HG03565 (cell line): Measurements from ENCODE around the gene USF2.
A peak's percentile ranks its signal among the peaks of the same experiment; 100 is the strongest.

Experiments
- ATAC-seq: cut with Tn5 transposase; IDR thresholded peaks from one replicate; pipeline ENCODE4 v1.9.1; 2021; ENCODE audit warnings: mild to moderate bottlenecking, moderate library complexity; ENCODE audit not compliant: unreplicated experiment

Gene USF2

DNA sequence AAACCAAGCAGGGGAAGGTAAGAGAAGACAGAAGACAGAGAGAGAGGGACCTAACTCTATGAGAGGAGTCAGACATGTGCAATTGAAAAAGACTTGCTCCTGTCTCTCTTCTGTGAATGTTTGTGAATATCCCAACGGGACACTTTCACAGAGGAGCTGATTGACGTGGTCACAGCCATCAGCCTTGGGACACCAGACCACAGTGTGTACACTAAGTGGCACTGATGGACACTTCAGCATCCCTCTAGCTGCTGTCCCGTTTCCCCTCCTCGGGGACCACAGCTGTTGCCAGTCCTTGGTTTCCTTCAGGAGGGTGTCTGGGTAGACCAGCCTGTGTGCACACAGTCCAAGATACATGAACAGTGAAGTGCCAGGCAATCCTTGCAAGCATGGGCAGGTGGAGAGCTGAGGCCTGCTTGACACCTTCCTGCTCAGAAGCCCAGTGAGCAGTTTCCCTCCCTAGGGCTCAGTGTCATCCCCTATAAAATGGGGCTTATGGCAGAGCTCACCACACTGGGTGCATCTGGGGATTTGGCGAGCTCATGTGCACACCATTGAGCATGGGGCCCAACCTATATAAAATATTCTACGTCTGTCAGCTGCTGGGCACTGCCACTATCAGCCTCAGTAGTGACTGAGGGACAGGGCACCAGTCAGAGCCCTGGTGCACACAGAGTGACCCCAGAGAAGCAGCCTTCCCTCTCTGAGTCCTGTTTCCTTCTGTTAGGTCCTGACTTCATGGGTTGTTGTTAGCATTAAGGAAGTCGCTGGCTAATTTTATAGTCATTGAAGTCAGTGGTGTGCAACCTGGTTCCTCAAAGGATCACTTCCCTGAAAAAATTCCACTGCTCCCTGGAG is 4.3 kb upstream of the USF2 start:
- no peak for ATAC-seq

DNA sequence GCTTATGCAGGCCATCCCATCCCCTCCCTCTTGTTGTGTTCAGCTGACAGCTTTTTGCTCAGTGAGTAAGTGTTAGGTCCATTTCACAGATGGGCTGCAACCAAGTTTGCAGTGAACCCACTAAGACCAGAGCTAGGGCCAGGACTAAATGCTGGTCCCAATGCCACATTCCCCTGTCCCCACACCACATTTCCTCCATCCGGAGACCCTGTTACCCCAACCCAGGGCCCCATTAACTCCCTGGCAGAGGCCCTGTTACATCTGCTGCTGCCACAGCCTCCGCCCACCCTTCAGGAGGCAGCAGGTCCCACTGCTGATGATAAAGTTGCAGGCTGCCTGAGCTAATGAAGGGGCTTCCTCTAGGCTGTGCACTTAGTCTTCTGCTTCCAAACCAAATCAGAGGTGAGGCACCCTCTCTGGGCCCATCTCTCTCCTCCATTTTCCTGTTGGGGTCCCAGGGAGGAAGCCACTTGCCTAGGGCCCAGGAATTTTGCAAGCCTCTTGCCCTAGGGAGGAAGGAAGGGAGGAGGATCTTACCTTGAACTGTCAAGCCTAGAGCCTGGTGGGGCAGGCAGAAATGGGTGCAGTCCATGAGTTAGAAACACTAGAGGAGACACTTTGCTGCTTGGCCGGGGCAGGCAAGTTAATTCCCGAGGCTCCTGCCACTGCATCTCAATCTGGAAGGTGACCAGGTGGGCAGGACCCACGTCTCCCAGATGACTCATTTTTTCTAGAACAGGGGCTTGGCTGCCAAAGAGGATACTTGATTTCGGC is 3.4 kb upstream of the USF2 start:
- ATAC-seq = no peak

DNA sequence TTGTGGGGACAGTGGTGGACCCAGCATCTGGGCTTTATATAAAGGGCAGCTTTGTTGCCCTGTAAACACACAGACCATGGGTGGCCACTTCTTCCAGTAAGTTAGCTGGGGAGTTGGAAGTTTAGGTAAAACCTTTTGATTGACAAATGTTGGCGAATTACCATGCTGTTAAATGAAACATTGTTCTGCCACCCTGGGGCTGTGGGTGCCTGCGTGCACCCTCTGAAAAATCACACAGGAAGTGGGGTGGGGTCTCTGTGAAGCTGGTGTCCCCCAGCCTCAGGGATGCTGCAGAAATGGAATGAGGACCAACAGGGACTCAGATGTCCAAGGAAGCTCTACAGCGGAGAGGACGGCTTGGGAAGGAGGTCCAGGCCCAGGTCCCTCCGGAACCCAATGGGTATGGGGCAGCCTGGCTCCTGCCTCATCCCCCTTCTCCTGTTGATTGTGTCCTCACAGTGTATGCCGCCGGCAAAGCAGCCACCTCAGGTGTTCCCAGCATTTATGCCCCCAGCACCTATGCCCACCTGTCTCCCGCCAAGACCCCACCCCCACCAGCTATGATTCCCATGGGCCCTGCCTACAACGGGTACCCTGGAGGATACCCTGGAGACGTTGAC is 2.8 kb upstream of the USF2 start:
- no peak for ATAC-seq

DNA sequence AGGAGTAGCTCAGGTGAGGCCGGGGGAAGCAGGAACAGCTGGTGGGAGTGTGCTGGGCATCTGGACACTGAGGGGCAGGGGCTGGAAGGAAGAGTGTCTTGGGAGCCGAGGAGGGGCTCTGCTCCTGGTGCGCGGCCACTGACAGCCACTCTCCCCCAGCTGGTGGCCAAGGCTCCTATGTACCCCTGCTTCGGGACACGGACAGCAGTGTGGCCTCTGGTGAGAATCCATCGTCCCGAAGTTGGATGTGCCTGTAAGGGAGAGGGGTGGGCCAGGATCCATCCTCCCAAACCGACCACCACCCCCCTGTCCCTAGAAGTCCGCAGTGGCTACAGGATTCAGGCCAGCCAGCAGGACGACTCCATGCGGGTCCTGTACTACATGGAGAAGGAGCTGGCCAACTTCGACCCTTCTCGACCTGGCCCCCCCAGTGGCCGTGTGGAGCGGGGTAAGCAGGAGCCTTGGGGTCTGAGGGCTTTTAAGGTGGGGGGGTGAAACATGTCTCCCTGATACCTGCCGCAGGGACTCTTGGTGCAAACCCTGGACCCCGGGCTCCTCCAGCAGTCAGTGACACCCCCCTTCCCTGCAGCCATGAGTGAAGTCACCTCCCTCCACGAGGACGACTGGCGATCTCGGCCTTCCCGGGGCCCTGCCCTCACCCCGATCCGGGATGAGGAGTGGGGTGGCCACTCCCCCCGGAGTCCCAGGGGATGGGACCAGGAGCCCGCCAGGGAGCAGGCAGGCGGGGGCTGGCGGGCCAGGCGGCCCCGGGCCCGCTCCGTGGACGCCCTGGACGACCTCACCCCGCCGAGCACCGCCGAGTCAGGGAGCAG is 2.0 kb upstream of the USF2 start:
- no peak for ATAC-seq

DNA sequence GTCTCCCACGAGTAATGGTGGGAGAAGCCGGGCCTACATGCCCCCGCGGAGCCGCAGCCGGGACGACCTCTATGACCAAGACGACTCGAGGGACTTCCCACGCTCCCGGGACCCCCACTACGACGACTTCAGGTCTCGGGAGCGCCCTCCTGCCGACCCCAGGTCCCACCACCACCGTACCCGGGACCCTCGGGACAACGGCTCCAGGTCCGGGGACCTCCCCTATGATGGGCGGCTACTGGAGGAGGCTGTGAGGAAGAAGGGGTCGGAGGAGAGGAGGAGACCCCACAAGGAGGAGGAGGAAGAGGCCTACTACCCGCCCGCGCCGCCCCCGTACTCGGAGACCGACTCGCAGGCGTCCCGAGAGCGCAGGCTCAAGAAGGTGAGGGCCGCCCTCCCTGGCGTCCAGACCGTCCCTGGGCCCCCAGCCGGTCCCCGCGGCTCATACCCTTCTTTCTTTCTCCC is 1.4 kb upstream of the USF2 start:
- no peak for ATAC-seq

DNA sequence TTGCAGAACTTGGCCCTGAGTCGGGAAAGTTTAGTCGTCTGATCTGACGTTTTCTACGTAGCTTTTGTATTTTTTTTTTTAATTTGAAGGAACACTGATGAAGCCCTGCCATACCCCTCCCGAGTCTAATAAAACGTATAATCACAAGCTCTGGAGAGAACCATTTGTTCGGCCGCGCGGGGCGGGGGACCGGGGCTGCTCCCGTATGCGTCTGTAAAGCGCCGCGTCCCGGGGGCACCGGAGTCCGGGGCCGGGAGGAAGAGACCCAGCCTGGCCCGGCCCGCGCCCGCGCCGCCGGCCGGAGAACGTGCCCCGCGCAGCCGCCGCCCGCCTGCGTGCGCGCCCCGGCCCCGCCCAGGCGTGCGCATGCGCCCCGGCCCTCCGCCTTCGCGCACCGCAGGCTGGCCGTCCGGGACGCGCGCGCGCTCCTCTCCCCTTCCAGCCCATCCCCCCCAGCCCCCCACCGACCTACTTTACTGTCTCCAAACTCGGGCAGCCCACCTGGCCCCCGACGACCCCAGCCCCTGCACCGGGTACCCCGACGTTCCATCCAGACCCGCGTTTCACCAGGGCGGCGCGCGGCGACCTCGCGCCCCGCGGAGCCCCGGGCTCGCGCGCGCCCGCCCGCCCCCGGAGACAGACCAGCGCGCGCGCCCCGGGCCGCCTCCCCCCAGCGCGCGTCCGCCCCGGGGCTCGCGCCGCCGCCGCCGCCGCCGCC is 785 bp upstream of the USF2 start:
- peak; percentile 26 for ATAC-seq

DNA sequence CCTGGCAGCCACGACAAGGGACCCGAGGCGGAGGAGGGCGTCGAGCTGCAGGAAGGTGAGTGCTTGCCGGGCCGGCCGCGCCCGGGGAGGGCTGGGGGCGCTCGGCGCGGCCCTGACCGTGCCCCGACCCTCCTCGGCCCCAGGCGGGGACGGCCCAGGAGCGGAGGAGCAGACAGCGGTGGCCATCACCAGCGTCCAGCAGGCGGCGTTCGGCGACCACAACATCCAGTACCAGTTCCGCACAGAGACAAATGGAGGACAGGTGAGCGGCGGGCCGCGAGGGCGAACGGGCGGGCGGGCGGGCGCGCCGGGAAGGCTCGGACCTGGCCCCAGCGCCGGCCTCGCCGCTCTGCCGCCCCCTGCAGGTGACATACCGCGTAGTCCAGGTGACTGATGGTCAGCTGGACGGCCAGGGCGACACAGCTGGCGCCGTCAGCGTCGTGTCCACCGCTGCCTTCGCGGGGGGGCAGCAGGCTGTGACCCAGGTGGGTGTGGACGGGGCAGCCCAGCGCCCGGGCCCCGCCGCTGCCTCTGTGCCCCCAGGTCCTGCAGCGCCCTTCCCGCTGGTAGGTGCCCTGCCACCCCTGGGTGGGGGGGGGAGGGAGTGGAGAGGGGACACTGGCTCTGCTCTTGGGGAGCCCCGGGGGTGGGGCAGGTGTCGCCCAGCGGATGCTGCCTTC is 816 bp downstream of the USF2 start:
- ATAC-seq = peak; percentile 49

DNA sequence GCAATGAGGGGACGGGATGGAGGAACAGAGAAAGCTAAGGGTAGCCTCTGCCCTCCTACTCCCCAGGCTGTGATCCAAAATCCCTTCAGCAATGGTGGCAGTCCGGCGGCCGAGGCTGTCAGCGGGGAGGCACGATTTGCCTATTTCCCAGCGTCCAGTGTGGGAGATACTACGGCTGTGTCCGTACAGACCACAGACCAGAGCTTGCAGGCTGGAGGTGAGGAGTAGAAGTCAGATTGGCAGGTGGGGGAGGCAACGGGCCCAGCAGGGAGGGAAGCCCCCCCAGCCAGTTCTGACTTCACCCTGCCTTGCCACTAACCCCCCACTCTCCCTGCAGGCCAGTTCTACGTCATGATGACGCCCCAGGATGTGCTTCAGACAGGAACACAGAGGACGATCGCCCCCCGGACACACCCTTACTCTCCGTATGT is 1.6 kb downstream of the USF2 start:
- ATAC-seq = no peak

DNA sequence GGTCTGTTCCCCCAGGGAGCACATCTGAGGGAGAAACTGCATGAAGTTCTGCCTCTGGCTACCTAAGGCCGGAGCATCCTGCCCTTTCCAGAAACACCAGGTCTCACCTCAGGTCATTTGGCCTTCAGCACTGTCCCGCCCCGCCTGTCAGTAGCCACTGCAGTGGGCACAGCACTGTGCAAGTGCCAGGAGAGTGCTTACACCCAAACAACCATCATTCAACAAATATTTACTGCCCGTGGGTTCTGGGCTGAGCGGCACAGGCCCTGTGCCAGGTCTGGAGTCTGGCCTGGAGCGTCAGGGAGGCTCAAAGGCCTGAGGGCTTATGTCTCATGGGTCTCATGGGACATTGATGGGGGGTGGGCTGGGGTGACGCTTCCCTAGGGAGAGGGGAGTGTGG is 2.8 kb downstream of the USF2 start:
- no peak for ATAC-seq

DNA sequence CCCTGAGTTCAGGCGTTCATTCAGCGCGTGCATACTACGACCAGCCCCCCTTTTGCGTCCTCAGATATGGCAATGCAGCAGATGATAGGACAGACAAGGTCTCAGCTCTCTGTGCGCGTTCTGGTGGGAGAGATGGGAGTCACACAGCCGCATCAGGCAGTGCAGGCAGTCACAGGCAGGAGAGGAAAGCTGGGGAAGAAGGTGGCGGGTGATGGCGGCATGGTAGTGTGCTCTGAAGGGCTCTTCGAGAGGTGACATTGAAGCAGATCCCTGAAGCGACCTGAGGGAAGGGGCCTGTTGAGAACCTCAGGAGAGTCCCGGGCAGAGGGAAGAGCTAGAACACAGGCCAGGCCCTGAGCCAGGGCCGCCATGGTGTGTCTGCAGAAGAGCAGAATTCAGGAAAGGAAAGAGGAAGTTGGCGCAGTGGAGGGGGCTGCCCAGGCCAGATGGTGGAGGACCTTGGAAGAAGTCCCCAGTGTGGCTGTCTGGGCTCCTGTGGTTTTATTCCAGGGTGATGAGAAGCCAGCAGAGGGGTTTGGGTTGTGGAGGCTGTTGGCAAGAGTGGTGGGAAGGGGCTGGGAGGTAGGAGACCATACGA is 3.5 kb downstream of the USF2 start:
- ATAC-seq = no peak

DNA sequence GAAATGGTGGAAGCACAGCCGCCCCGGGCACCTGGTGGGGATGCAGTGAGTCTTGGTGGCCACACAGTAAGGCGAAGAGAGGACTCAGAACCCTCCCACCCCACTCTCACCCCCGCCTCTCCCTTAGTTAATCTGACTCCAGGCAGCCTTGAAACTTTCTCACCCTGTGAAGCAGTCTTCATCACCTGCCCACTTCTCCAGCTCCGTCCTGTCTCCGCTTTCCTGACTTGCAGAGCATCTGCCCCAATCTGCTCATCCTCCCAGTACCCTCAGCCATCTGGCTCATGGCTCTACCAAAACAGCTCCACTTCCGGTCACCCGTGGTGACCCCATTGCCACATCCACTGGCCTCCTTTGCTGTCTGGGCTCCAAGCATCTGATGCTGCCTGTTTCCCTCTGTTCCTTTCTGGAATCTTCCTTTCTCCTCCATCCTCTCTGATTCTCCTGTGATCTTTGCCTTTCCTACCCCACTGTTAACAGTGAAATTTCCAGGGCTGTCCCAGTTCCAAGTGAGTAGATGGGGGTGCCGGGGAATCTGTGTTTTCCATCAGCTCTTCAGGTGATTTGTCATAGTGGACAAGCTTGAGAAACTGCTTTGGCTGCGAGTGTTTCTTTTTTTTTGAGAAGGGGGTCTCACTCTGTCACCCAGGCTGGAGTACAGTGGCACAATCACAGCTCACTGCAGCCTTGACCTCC is 4.3 kb downstream of the USF2 start:
- no peak for ATAC-seq

DNA sequence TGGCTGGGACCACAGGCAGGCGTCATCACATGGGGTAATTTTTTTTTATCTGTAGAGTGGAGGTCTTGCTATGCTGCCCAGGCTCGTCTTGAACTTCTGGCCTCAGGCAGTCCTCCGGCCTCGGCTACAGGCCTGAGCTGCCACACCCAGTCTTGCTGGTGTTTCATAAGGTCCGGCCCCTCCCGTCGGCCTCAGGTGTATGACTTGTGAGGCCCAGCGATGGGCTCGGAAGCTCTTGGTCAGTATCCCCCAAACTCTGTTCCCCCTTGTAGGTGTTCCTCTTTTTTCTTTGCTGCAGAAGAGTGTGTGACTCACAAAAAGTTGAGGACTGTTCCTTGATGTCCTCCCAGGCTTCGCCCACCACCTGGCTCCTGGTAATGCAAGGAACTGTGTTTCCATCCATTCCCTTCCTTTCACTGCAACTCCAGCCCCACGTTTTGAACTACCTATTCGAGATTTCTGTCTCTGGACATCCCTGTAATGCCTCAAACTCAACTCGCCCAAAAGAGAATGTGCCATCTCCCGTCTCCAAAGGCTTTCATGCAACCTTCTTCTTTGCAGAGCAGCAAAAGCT is 5.0 kb downstream of the USF2 start:
- no peak for ATAC-seq

DNA sequence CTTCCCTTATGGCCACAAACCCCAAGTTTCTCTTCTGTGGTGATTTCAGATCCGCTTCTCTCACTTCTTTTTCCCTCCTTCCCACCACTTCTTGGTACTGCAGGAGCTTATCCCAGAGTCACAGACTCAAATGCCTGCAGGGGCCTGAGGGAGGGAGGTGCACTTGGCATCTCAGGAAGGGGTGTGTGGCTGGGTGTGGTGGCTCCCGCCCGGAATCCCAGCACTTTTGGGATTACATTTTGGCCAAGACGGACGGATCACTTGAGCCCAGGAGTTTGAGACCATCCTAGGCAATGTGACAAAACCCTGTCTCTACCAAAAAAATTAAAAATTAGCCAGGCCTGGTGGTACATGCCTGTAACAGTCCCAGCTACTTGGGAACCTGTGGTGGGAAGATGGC is 5.6 kb downstream of the USF2 start:
- no peak for ATAC-seq

DNA sequence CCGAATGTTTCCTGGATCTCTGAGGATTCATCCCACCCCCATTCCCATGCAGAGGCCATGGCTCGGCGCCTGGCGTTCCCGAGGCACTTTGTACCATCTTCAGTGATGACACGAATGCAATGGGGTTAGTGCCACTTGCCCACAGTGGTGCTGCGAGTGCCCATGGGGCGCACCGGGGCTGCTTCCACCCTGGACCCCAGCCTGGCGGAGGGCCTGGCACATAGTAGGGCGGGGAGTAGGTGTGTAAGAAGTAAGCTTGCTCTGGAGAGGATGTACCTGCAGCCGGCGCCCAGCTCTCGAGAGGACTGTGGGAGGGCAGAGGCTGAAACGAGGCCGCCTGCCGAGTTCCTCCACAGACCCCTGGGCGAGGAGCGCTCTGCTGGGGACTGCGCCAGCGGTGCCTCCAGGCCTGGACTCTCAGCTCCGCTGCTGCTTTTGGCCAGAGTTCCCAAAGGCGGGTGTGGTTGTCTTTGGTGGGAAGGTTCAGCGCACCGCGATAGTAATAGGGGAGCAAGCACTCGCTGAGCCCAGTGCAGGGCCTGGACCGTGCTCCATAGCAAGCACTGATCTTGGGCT is 8.0 kb downstream of the USF2 start:
- no peak for ATAC-seq

DNA sequence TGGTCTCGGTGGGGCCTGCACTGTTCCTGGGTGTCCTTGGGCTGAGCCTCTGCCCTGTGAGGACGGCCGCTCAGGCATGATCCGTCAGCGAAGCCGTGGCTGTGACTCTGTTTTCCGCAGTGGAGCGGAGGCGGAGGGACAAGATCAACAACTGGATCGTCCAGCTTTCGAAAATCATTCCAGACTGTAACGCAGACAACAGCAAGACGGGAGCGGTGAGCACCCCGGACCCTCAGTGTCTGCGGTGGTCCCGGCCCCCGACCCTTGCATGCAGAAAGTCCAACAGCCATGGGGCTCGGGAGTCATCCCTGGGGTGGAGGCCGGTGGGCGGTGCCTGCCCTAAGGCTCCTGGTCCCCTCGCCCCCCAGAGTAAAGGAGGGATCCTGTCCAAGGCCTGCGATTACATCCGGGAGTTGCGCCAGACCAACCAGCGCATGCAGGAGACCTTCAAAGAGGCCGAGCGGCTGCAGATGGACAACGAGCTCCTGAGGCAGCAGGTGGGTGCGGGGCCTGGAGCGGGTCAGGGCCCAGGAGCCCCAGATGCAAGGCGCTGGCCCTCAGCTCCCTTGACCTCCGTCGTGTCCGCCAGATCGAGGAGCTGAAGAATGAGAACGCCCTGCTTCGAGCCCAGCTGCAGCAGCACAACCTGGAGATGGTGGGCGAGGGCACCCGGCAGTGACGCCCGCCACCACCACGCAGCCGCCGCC is 10.0 kb downstream of the USF2 start:
- ATAC-seq = no peak

DNA sequence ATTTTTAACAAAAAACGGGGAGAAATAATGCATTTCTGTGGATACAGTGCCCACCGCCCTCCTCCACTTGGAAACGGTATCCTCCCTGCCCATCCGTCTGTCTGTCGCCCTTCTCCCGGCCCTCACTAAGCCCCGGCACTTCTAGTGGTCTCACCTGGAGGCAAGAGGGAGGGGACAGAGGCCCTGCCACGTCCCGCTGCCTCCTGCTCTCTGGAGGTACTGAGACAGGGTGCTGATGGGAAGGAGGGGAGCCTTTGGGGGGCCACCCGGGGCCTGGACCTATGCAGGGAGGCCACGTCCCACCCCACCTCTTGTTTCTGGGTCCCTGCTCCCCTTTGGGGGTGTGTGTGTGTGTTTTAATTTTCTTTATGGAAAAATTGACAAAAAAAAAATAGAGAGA is 10.6 kb downstream of the USF2 start:
- no peak for ATAC-seq
